Measurements from ENCODE around the gene NPDC1.
A peak's percentile ranks its signal among the peaks of the same experiment; 100 is the strongest.

Gene NPDC1

GRCh38 chr9:137076636-137077009, 30.6 kb upstream of the NPDC1 start:
- Mint-ChIP-seq H3K27ac (no peak overlapping the region), H3K4me1 (peaks cover 10% of the 10 kb centered on the region), H3K9me3 (no peaks in the 10 kb centered on the region), H3K4me3 (peak overlapping the region; percentile 66), H3K36me3 (ENCODE audit: low read depth) (no peaks in the 10 kb centered on the region), H3K27me3 (ENCODE audit: low read depth, poor library complexity) (peaks cover 83% of the 10 kb centered on the region)
- no peak for DNase-seq
- TF ChIP-seq, protein P1, sequence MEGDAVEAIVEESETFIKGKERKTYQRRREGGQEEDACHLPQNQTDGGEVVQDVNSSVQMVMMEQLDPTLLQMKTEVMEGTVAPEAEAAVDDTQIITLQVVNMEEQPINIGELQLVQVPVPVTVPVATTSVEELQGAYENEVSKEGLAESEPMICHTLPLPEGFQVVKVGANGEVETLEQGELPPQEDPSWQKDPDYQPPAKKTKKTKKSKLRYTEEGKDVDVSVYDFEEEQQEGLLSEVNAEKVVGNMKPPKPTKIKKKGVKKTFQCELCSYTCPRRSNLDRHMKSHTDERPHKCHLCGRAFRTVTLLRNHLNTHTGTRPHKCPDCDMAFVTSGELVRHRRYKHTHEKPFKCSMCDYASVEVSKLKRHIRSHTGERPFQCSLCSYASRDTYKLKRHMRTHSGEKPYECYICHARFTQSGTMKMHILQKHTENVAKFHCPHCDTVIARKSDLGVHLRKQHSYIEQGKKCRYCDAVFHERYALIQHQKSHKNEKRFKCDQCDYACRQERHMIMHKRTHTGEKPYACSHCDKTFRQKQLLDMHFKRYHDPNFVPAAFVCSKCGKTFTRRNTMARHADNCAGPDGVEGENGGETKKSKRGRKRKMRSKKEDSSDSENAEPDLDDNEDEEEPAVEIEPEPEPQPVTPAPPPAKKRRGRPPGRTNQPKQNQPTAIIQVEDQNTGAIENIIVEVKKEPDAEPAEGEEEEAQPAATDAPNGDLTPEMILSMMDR (IDR thresholded peaks at IDR 0.05) = no peak

GRCh38 chr9:137075275-137075775, 29.3 kb upstream of the NPDC1 start:
- Mint-ChIP-seq H3K9me3 (no peaks in the 10 kb centered on the region), H3K4me1 (peaks cover 20% of the 10 kb centered on the region), H3K27ac (no peak overlapping the region), H3K36me3 (ENCODE audit: low read depth) (no peaks in the 10 kb centered on the region), H3K27me3 (ENCODE audit: low read depth, poor library complexity) (peaks cover 70% of the 10 kb centered on the region), H3K4me3 (no peak overlapping the region)
- no peak for DNase-seq
- TF ChIP-seq, protein P1 (IDR thresholded peaks at IDR 0.05) = no peak

DNA sequence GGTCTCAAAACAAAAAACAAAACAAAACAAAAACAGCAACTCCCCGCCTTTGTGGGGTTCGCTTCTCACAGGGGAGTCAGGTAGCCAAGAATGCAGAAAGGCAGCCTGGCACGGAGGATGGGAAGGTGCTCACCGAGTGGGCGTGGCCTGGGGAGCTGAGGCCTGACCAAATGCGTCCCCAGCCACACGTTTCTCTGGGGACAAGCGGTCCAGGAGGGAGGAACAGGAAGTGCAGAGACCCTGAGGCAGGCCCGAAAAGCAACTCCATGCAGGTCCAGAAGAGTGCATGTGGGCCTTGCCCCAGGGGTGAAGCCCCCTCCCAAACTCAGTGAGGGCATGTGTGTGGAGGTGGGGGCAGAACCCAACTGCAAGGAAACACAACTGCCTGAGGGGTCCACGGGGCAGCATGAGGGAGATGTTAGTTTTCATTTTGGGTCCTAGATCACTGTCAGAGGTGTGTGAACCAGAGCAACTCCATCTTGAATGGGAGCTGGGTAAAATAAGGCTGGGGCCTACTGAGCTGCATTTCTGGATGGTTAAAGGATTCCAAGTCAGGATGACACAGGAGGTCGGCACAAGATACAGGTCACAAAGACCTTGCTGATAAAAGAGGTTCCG, 28.8 kb upstream of the NPDC1 start:
- no peak overlapping the region for H3K4me3 Mint-ChIP-seq
- H3K36me3 Mint-ChIP-seq (ENCODE audit: low read depth) = no peaks in the 10 kb centered on the region
- no peak for DNase-seq
- peaks cover 64% of the 10 kb centered on the region for H3K27me3 Mint-ChIP-seq (ENCODE audit: low read depth, poor library complexity)
- peaks cover 20% of the 10 kb centered on the region for H3K4me1 Mint-ChIP-seq
- H3K9me3 Mint-ChIP-seq = no peaks in the 10 kb centered on the region
- H3K27ac Mint-ChIP-seq = no peak overlapping the region
- TF ChIP-seq, protein P1 (IDR thresholded peaks at IDR 0.05) = no peak

GRCh38 chr9:137073992-137074399, 28.0 kb upstream of the NPDC1 start:
- Mint-ChIP-seq H3K27ac (no peak overlapping the region), H3K36me3 (ENCODE audit: low read depth) (no peaks in the 10 kb centered on the region), H3K4me1 (peaks cover 20% of the 10 kb centered on the region), H3K4me3 (no peak overlapping the region), H3K9me3 (no peaks in the 10 kb centered on the region), H3K27me3 (ENCODE audit: low read depth, poor library complexity) (peaks cover 56% of the 10 kb centered on the region)
- TF ChIP-seq, protein P1 (IDR thresholded peaks at IDR 0.05) = no peak
- DNase-seq = no peak

GRCh38 chr9:137071282-137071681, 25.3 kb upstream of the NPDC1 start:
- TF ChIP-seq, protein P1 (IDR thresholded peaks at IDR 0.05) = no peak
- H3K9me3 Mint-ChIP-seq = no peaks in the 10 kb centered on the region
- H3K27ac Mint-ChIP-seq = no peak overlapping the region
- H3K36me3 Mint-ChIP-seq (ENCODE audit: low read depth) = no peaks in the 10 kb centered on the region
- DNase-seq = no peak
- H3K4me3 Mint-ChIP-seq = peak overlapping the region; percentile 79
- peaks cover 40% of the 10 kb centered on the region for H3K27me3 Mint-ChIP-seq (ENCODE audit: low read depth, poor library complexity)
- peaks cover 19% of the 10 kb centered on the region for H3K4me1 Mint-ChIP-seq

GRCh38 chr9:137070906-137071275, 24.9 kb upstream of the NPDC1 start:
- Mint-ChIP-seq H3K9me3 (no peaks in the 10 kb centered on the region), H3K4me1 (peaks cover 19% of the 10 kb centered on the region), H3K27ac (no peak overlapping the region), H3K4me3 (peak overlapping the region; percentile 79), H3K36me3 (ENCODE audit: low read depth) (no peaks in the 10 kb centered on the region), H3K27me3 (ENCODE audit: low read depth, poor library complexity) (peaks cover 36% of the 10 kb centered on the region)
- TF ChIP-seq, protein P1 (IDR thresholded peaks at IDR 0.05) = peak; percentile 19
- peak; percentile 54 for DNase-seq

Measured in nephron progenitor cell (in vitro differentiated cells).